IPS-18a (cell line): ENCODE measurements around the gene C1QTNF5.
A peak's percentile ranks its signal among the peaks of the same experiment; 100 is the strongest.

ENCODE experiments used
- H3K27ac ChIP-seq: one replicate; pipeline ENCODE4 v1.5.1; 2013; ENCODE audit warnings: low read length
- H3K27me3 ChIP-seq: one replicate; pipeline ENCODE4 v1.6.1; 2013; ENCODE audit warnings: mild to moderate bottlenecking, low read length; ENCODE audit not compliant: control insufficient read depth, insufficient read depth
- H3K36me3 ChIP-seq: one replicate; pipeline ENCODE4 v1.6.1; 2013; ENCODE audit warnings: low read depth, low read length; ENCODE audit not compliant: control insufficient read depth
- H3K4me1 ChIP-seq: one replicate; pipeline ENCODE4 v1.6.1; 2013; ENCODE audit warnings: low read depth, low read length; ENCODE audit not compliant: control insufficient read depth
- H3K4me3 ChIP-seq: one replicate; pipeline ENCODE4 v1.5.1; 2013; ENCODE audit warnings: low read length
- H3K9ac ChIP-seq: one replicate; pipeline ENCODE4 v1.6.1; 2013; ENCODE audit warnings: mild to moderate bottlenecking, low read length, moderate library complexity
- H3K9me3 ChIP-seq: one replicate; pipeline ENCODE4 v1.6.1; 2013; ENCODE audit warnings: low read depth, low read length; ENCODE audit not compliant: control insufficient read depth

The C1QTNF5 gene

GRCh38 chr11:119324189-119324588 lies 16.5 kb downstream of the C1QTNF5 start:
- H3K36me3 ChIP-seq, result no peaks in the 10 kb centered on the region
- H3K9ac ChIP-seq, result no peak overlapping the region
- peaks cover 8% of the 10 kb centered on the region for H3K27me3 ChIP-seq
- peaks cover 15% of the 10 kb centered on the region for H3K4me1 ChIP-seq
- H3K4me3 ChIP-seq, result no peak overlapping the region
- H3K9me3 ChIP-seq, result no peaks in the 10 kb centered on the region
- H3K27ac ChIP-seq, result no peak overlapping the region

- H3K4me1 ChIP-seq, result peaks cover 20% of the 10 kb centered on the region
- no peak overlapping the region for H3K27ac ChIP-seq
- H3K4me3 ChIP-seq, result no peak overlapping the region
These were observed 17.1 kb downstream of the C1QTNF5 start for GRCh38 chr11:119323532-119324033.

GRCh38 chr11:119322921-119323531 lies 17.7 kb downstream of the C1QTNF5 start:
- Histone ChIP-seq H3K9ac (no peak overlapping the region), H3K27me3 (peaks cover 18% of the 10 kb centered on the region), H3K4me3 (no peak overlapping the region), H3K4me1 (peaks cover 26% of the 10 kb centered on the region), H3K36me3 (no peaks in the 10 kb centered on the region), H3K27ac (no peak overlapping the region), H3K9me3 (no peaks in the 10 kb centered on the region)

More at GRCh38 chr11:119323532-119324033, 17.1 kb downstream of the C1QTNF5 start:
- no peaks in the 10 kb centered on the region for H3K36me3 ChIP-seq
- peaks cover 12% of the 10 kb centered on the region for H3K27me3 ChIP-seq
- no peak overlapping the region for H3K9ac ChIP-seq
- no peaks in the 10 kb centered on the region for H3K9me3 ChIP-seq

DNA sequence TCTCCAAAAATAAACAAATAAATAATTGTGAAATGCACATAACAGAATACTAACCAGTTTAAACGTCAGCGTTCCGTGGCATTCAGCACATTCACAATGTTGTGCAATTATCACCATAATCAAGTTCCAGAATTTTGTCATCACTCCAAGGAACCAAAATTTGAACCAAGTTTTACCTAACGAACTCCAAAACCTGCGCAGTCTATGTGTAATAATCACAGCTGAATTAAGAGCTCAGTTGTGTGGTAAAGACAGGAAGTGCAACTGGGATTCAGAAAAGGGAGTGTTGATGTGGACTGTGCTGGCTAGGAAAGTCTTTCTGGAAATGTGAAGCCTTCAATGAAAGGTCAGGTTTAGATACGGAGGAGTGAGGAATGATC lies 18.3 kb downstream of the C1QTNF5 start:
- Histone ChIP-seq H3K4me1 (peaks cover 33% of the 10 kb centered on the region), H3K4me3 (no peak overlapping the region), H3K27ac (no peak overlapping the region), H3K9me3 (no peaks in the 10 kb centered on the region), H3K36me3 (no peaks in the 10 kb centered on the region), H3K27me3 (peaks cover 25% of the 10 kb centered on the region), H3K9ac (no peak overlapping the region)

DNA sequence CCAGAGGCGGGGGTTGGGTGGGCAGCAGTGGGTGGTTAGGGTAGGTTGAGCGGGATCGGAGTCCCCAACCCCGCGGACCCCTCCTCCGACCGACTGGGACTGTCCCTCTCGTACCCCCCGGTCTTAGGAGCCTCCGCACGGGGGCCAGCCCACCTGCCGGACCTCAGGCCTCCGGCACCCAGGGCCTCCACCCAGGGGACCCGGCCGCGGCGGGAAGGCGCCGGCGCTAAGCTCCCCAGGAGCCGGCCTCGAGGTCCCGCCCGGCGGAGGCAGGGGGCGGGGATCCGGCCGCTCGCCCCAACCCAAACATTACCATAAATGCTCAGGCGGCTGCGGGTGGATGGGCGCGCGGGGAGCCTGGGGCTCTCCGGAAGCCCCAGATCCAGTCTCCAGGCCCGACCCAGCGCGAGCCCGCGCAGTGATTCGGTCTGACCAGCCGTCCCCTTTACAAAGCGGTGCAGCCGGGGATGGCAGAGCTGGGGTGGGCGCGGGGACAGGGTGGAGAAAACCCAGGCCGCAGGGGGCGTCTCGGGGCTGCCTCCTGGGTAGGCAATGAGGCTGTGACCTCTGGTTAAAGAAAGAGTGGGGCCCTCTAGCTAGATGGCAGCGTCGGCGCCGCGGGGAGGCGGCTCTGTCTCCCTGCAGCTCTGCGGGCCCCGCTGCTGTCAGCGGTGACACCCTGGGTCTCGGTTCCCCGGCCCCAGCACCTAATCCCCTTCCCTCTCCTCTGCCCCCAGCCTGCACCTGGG lies 19.7 kb downstream of the C1QTNF5 start:
- Histone ChIP-seq H3K36me3 (no peaks in the 10 kb centered on the region), H3K27me3 (peaks cover 38% of the 10 kb centered on the region), H3K9me3 (no peaks in the 10 kb centered on the region), H3K4me1 (peaks cover 36% of the 10 kb centered on the region), H3K27ac (no peak overlapping the region), H3K9ac (peak overlapping the region; percentile 53), H3K4me3 (peak overlapping the region; percentile 58)

- Histone ChIP-seq H3K9ac (no peak overlapping the region), H3K4me3 (peak overlapping the region; percentile 58), H3K4me1 (peaks cover 42% of the 10 kb centered on the region)
These were observed 20.4 kb downstream of the C1QTNF5 start for GRCh38 chr11:119320240-119320775.

DNA sequence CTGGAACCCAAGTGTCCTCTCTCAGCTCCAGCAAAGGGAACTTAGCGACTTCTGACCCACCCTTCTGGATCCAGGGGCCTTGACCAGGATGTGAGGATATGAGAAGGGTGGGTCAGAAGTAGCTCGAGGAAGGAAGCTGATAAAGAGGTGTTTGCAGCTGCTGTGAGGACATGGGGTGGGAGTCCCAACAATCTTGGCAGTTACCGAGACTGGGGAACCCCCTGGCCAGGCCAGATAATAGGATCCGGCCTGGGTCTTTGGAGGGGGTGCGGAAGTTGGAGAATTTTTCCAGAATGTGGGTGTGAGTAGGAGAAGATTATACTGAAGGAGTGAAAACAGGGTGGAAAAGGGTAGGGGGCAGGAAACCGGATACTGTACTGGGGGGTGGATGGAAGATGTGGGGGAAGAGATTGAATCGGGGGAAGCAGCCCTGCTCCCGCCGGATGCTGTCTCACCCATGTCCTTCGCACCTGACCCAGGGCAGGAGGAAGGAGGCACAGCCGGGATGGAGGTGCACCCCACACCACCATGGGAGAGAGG lies 20.9 kb downstream of the C1QTNF5 start:
- Histone ChIP-seq H3K9me3 (no peaks in the 10 kb centered on the region), H3K4me3 (peak overlapping the region; percentile 58), H3K4me1 (peaks cover 43% of the 10 kb centered on the region), H3K27me3 (peaks cover 50% of the 10 kb centered on the region), H3K27ac (no peak overlapping the region), H3K9ac (no peak overlapping the region), H3K36me3 (no peaks in the 10 kb centered on the region)

More at GRCh38 chr11:119320240-119320775, 20.4 kb downstream of the C1QTNF5 start:
- H3K36me3 ChIP-seq, result no peaks in the 10 kb centered on the region
- H3K27ac ChIP-seq, result no peak overlapping the region
- no peaks in the 10 kb centered on the region for H3K9me3 ChIP-seq
- H3K27me3 ChIP-seq, result peaks cover 44% of the 10 kb centered on the region

DNA sequence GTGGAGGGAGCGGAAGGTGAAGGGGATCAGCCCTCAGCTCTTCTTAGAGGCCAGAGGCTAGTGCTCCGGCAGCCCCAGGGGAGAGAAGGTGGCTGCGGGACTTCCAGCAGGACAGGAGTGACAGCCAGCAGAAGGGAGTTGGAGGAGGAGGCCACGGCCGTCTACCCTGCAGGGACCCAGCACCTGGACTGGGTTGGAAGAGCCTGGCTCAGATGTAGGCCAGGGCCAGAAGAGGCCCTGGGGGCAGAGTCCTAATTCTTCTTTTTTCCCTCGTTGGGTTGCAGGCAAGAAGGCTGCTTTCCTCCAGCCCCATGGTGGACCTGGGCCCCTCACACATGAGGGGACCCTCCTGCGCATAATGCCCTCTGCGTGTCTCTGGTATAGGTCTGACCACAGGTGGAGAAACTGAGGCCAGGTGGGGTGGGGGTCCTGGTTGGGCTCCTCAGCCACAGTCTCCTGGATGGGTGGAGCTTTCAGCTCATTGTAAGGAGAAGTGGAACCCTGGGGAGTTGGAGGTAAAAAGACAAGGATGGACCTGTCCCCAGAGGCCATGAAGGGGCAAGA lies 21.5 kb downstream of the C1QTNF5 start:
- H3K27me3 ChIP-seq, result peaks cover 55% of the 10 kb centered on the region
- no peak overlapping the region for H3K27ac ChIP-seq
- peaks cover 43% of the 10 kb centered on the region for H3K4me1 ChIP-seq
- H3K4me3 ChIP-seq, result peak overlapping the region; percentile 58
- H3K36me3 ChIP-seq, result no peaks in the 10 kb centered on the region
- H3K9ac ChIP-seq, result no peak overlapping the region
- H3K9me3 ChIP-seq, result no peaks in the 10 kb centered on the region

DNA sequence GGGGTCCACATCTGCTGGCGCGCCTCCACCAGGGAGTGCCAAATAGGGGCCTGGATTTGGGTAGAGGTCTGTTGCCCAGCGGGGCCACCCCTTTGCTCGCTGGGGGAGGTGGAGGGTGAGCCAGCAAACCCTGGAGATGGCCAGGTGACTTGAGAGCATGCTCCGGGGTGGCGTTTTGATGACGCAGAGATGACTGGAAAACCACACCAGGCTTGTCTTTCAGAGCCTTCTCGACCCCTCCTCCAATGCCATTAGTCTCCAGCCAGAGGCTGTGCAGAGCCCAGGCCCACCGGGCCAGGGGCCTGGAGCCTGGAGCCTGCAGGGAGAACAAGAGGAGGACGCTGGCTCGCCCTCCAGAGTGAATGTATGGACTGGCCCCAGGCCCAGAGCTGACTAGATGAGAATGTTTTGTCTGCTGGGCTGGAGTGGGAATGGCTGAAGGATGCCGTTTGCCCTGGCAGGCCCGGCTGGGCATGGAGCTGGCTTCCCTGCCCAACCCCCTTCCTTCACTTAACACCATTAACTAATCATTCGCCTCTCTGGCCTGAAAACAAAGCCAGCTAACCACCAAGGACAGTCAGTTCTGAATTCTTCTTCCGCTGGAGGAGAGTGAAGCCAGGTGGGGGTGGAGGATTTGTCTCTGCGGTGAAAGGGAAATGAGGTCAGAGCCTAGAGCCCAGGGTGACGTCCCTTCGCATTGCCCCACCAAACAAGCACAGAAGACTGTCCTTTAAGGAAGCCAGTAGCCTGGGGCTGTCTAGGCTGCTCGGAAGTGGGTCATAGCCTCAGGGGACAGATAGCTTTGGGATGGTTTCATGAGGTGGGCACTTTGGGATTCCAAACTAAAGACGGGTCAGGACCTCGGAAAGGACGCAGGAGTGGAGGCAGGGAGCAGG lies 22.2 kb downstream of the C1QTNF5 start:
- Histone ChIP-seq H3K36me3 (no peaks in the 10 kb centered on the region), H3K4me1 (peaks cover 43% of the 10 kb centered on the region), H3K9ac (no peak overlapping the region), H3K27ac (no peak overlapping the region), H3K9me3 (no peaks in the 10 kb centered on the region), H3K4me3 (no peak overlapping the region), H3K27me3 (peaks cover 58% of the 10 kb centered on the region)

GRCh38 chr11:119317592-119318239 lies 23.0 kb downstream of the C1QTNF5 start:
- Histone ChIP-seq H3K27ac (no peak overlapping the region), H3K4me1 (peaks cover 43% of the 10 kb centered on the region), H3K4me3 (peak overlapping the region; percentile 23), H3K9me3 (no peaks in the 10 kb centered on the region), H3K36me3 (no peaks in the 10 kb centered on the region), H3K9ac (no peak overlapping the region), H3K27me3 (peaks cover 58% of the 10 kb centered on the region)
